Cardiac fibroblast (primary cell): ENCODE results near the gene RFC2.

Source experiments
- DNase-seq, 2 donors: peaks; one replicate each; pipeline versions ENCODE4 v3.0.0 to v3.0.0-alpha.2; 2010; ENCODE audit warnings: low read depth in 2 of 2
- H3K4me3 ChIP-seq, 2 donors: replicated peaks in 1 of 2; 1 replicate in 1 of 2; 2 replicates in 1 of 2; pipeline ENCODE4 v1.5.1; 2011; ENCODE audit warnings: low read depth in 2 of 2, low read length in 2 of 2, mild to moderate bottlenecking in 2 of 2, moderate library complexity in 1 of 2
- CTCF ChIP-seq: IDR thresholded peaks from one replicate; pipeline ENCODE4 v1.5.1; 2011; ENCODE audit warnings: low read depth, mild to moderate bottlenecking, low read length, inconsistent platforms

RFC2 gene

GRCh38 chr7:74223711-74224510, 30.3 kb downstream of the RFC2 start:
- H3K4me3 ChIP-seq: no peak overlapping the region
- DNase-seq: no peak
- no peak for TF ChIP-seq CTCF

GRCh38 chr7:74222851-74223710, 31.1 kb downstream of the RFC2 start:
- no peak for DNase-seq
- no peak overlapping the region for H3K4me3 ChIP-seq

GRCh38 chr7:74221713-74222112, 32.5 kb downstream of the RFC2 start:
- DNase-seq: no peak
- no peak for TF ChIP-seq CTCF
- H3K4me3 ChIP-seq: no peak overlapping the region

More at GRCh38 chr7:74222851-74223710, 31.1 kb downstream of the RFC2 start:
- no peak for TF ChIP-seq CTCF

GRCh38 chr7:74220229-74220628, 34.0 kb downstream of the RFC2 start:
- no peak for DNase-seq
- TF ChIP-seq CTCF: no peak
- H3K4me3 ChIP-seq: no peak overlapping the region

- no peak overlapping the region for H3K4me3 ChIP-seq
- no peak for TF ChIP-seq CTCF
- DNase-seq: no peak
Observed at GRCh38 chr7:74219416-74219815, 34.8 kb downstream of the RFC2 start.

GRCh38 chr7:74218343-74218698, 35.9 kb downstream of the RFC2 start:
- no peak for DNase-seq
- H3K4me3 ChIP-seq: no peak overlapping the region
- TF ChIP-seq CTCF: no peak
